Bronchial smooth muscle cell (primary cell): Measurements from ENCODE around the gene CCDC38. TPM values are rescaled to one million over a fixed set of nuclear protein-coding genes. Genes with fewer than 3 reads are reported as not detected.

Source experiments
- total RNA-seq: library from RNA; depleted of rRNA; stranded (reverse); fragments of >200 nt; gene quantifications from 2 replicates; pipeline ENCODE4 v1.2.1, GENCODE V29; 2014

CCDC38 gene
- under 0.01 TPM in 1 of 2 replicates, not detected in the other for total RNA-seq

GRCh38 chr12:95942524-95943329 lies at the start of gene CCDC38:
Gene CCDC38 (minus strand): TSS chr12:95942614. CDS start chr12:95936509, 6,105 bp downstream.

GRCh38 chr12:95943330-95943842 lies 972 bp upstream of the CCDC38 start, which contains the start of gene AMDHD1:
Gene AMDHD1 (plus strand): TSS chr12:95943331. CDS start chr12:95943399, 68 bp downstream.

GRCh38 chr12:95858451-95859343 lies 83.7 kb downstream of the CCDC38 start, which contains the start of gene SNRPF:
Gene SNRPF (plus strand): TSS chr12:95858952. CDS start chr12:95859074, 122 bp downstream.

Other genes with a start within 250 kb of the CCDC38 start
- 14.7 and 48.6 TPM in 2 replicates for gene NTN4, start 151.8 kb downstream of the CCDC38 start, total RNA-seq
- gene SNRPF, start 83.7 kb downstream of the CCDC38 start, total RNA-seq, result 22.5 and 27.3 TPM in 2 replicates
- gene AMDHD1, start 717 bp upstream of the CCDC38 start, total RNA-seq, result 0.09 and 0.16 TPM in 2 replicates
- under 0.01 TPM in 1 of 2 replicates, not detected in the other for gene HAL, start 53.7 kb upstream of the CCDC38 start, total RNA-seq
- 78.5 and 106 TPM in 2 replicates for gene LTA4H, start 93.0 kb upstream of the CCDC38 start, total RNA-seq